Middle frontal gyrus (tissue), 1 donor: Measurements from ENCODE around the gene NLRC5.
"Not testable (repeated sequence)": the region's sequence is repeated elsewhere in the genome, so short reads cannot be mapped to it uniquely, and the experiment has no call there.

Experiments
- DNase-seq: peaks from one replicate; pipeline ENCODE4 v3.0.0-alpha.2; 2015; ENCODE audit warnings: low spot score; ENCODE audit errors: extremely low spot score

NLRC5 gene

GRCh38 chr16:56998861-56999260 lies 9.5 kb downstream of the NLRC5 start:
- DNase-seq: no peak

- DNase-seq: no peak
Measured at GRCh38 chr16:56999409-57000270, 10.3 kb downstream of the NLRC5 start.

GRCh38 chr16:57000271-57001025 lies 11.1 kb downstream of the NLRC5 start:
- DNase-seq: no peak

GRCh38 chr16:57001026-57001679 lies 11.8 kb downstream of the NLRC5 start:
- DNase-seq: no peak

- no peak for DNase-seq
Measured at GRCh38 chr16:57003439-57004386, 14.4 kb downstream of the NLRC5 start.

GRCh38 chr16:57004387-57005250 lies 15.3 kb downstream of the NLRC5 start:
- DNase-seq: no peak

GRCh38 chr16:57005597-57005996 lies 16.2 kb downstream of the NLRC5 start:
- not testable (repeated sequence) for DNase-seq

GRCh38 chr16:57007050-57007449 lies 17.7 kb downstream of the NLRC5 start:
- DNase-seq: no peak

GRCh38 chr16:57007530-57007929 lies 18.2 kb downstream of the NLRC5 start:
- DNase-seq: no peak

- DNase-seq: no peak
Measured at GRCh38 chr16:57008440-57008839, 19.1 kb downstream of the NLRC5 start.

GRCh38 chr16:57009643-57010170 lies 20.4 kb downstream of the NLRC5 start:
- no peak for DNase-seq

- DNase-seq: no peak
Measured at GRCh38 chr16:57012353-57012752, 23.0 kb downstream of the NLRC5 start.

- DNase-seq: no peak
Measured at GRCh38 chr16:57013229-57013628, 23.9 kb downstream of the NLRC5 start.

- no peak for DNase-seq
Measured at GRCh38 chr16:57013902-57014301, 24.5 kb downstream of the NLRC5 start.

GRCh38 chr16:57016301-57016700 lies 26.9 kb downstream of the NLRC5 start:
- DNase-seq: no peak

GRCh38 chr16:57016831-57017230 lies 27.5 kb downstream of the NLRC5 start:
- no peak for DNase-seq

- no peak for DNase-seq
Measured at GRCh38 chr16:57017251-57017650, 27.9 kb downstream of the NLRC5 start.

- DNase-seq: no peak
Measured at GRCh38 chr16:57019746-57020145, 30.4 kb downstream of the NLRC5 start.

- DNase-seq: no peak
Measured at GRCh38 chr16:57020651-57021050, 31.3 kb downstream of the NLRC5 start.

- DNase-seq: no peak
Measured at GRCh38 chr16:57021757-57022156, 32.4 kb downstream of the NLRC5 start.
